ENCODE results near the gene STPG3. TPM values are rescaled to one million over a fixed set of nuclear protein-coding genes. Genes with fewer than 3 reads are reported as not detected.
A peak's percentile ranks its signal among the peaks of the same experiment; 100 is the strongest.

STPG3 gene
- total and polyA plus RNA-seq, 2 experiments from 2014 or later: not detected

GRCh38 chr9:137294681-137295237, 43.7 kb downstream of the STPG3 start:
- H3K27me3 Mint-ChIP-seq (ENCODE audit: insufficient read depth, low read depth, poor library complexity): peaks cover 23% of the 10 kb centered on the region
- Histone ChIP-seq H3K4me1 (ENCODE audit: insufficient read depth) (peaks cover 29% of the 10 kb centered on the region), H3K27me3 (ENCODE audit: insufficient read depth) (peaks cover 29% of the 10 kb centered on the region), H3K27ac (ENCODE audit: low read depth) (no peak overlapping the region), H4K20me1 (replicated peaks; ENCODE audit: insufficient read depth) (peaks cover 11% of the 10 kb centered on the region), H3K36me3 (ENCODE audit: insufficient read depth) (no peaks in the 10 kb centered on the region), H3K79me2 (replicated peaks; ENCODE audit: insufficient read depth) (no peaks in the 10 kb centered on the region), H3K4me2 (peak overlapping the region; percentile 78), H3F3A (replicated peaks; ENCODE audit: low read depth) (peaks cover 26% of the 10 kb centered on the region), H2AFZ (peak overlapping the region; percentile 89), H3K9me2 (ENCODE audit: insufficient read depth) (no peaks in the 10 kb centered on the region), H3K4me3 (peak overlapping the region; percentile 55; the same call in 1 of the 2 replicates)
- ATAC-seq (peak; percentile 26), DNase-seq (ENCODE audit: low spot score) (peak; percentile 74)
- H3K27ac Mint-ChIP-seq: no peak overlapping the region
- H3K4me1 Mint-ChIP-seq: peaks cover 34% of the 10 kb centered on the region
- H3K4me3 Mint-ChIP-seq: peak overlapping the region; percentile 60
- H3K36me3 Mint-ChIP-seq (ENCODE audit: low read depth): peaks cover under 1% of the 10 kb centered on the region; the same call in 2 of the 3 replicates
- TF ChIP-seq ZNF331 (CRISPR knock-in tag; IDR thresholded peaks at IDR 0.05; ENCODE audit: low read depth) (no peak), CTCF (conservative IDR thresholded peaks at IDR 0.05; ENCODE audit: low read depth in 2 of 2) (peak; percentile 26 to 51; a peak in 2 of 4 replicates)
- peaks cover 9% of the 10 kb centered on the region for H3K9me3 Mint-ChIP-seq

- peak in 1 of 2 experiments; percentile 66; a peak in 2 of 4 replicates for TF ChIP-seq CTCF (conservative IDR thresholded peaks at IDR 0.05; ENCODE audit: low read depth in 2 of 2)
- TF ChIP-seq POLR2AphosphoS5 (IDR thresholded peaks at IDR 0.05; ENCODE audit: low read depth): no peak
- peaks cover 4% of the 10 kb centered on the region; the same call in 2 of the 3 replicates for H3K36me3 Mint-ChIP-seq (ENCODE audit: low read depth)
- DNase-seq (ENCODE audit: low spot score) (peak; percentile 78), ATAC-seq (peak; percentile 41)
- peaks cover 38% of the 10 kb centered on the region for H3K4me1 Mint-ChIP-seq
- Histone ChIP-seq H3K4me1 (ENCODE audit: insufficient read depth) (peaks cover 31% of the 10 kb centered on the region), H3F3A (replicated peaks; ENCODE audit: low read depth) (peaks cover 26% of the 10 kb centered on the region), H3K79me2 (replicated peaks; ENCODE audit: insufficient read depth) (no peaks in the 10 kb centered on the region; the same call in 1 of the 2 replicates), H2AFZ (peak overlapping the region; percentile 89), H4K20me1 (replicated peaks; ENCODE audit: insufficient read depth) (peaks cover 11% of the 10 kb centered on the region), H3K27me3 (ENCODE audit: insufficient read depth) (peaks cover 29% of the 10 kb centered on the region), H3K36me3 (ENCODE audit: insufficient read depth) (no peaks in the 10 kb centered on the region), H3K9me2 (ENCODE audit: insufficient read depth) (no peaks in the 10 kb centered on the region), H3K27ac (ENCODE audit: low read depth) (no peak overlapping the region), H3K4me3 (peak overlapping the region; percentile 55; the same call in 1 of the 2 replicates), H3K4me2 (peak overlapping the region; percentile 78)
- peak overlapping the region; percentile 60; the same call in 2 of the 3 replicates for H3K4me3 Mint-ChIP-seq
- peaks cover 9% of the 10 kb centered on the region for H3K9me3 Mint-ChIP-seq
- H3K27ac Mint-ChIP-seq: no peak overlapping the region
- H3K27me3 Mint-ChIP-seq (ENCODE audit: insufficient read depth, low read depth, poor library complexity): peaks cover 26% of the 10 kb centered on the region
Observed at GRCh38 chr9:137295238-137295811, 44.2 kb downstream of the STPG3 start.

Data from GM23338 (cell line).